Measurements from ENCODE around the gene OPTN.
"Not testable (repeated sequence)": the region's sequence is repeated elsewhere in the genome, so short reads cannot be mapped to it uniquely, and the experiment has no call there.

Gene OPTN

DNA sequence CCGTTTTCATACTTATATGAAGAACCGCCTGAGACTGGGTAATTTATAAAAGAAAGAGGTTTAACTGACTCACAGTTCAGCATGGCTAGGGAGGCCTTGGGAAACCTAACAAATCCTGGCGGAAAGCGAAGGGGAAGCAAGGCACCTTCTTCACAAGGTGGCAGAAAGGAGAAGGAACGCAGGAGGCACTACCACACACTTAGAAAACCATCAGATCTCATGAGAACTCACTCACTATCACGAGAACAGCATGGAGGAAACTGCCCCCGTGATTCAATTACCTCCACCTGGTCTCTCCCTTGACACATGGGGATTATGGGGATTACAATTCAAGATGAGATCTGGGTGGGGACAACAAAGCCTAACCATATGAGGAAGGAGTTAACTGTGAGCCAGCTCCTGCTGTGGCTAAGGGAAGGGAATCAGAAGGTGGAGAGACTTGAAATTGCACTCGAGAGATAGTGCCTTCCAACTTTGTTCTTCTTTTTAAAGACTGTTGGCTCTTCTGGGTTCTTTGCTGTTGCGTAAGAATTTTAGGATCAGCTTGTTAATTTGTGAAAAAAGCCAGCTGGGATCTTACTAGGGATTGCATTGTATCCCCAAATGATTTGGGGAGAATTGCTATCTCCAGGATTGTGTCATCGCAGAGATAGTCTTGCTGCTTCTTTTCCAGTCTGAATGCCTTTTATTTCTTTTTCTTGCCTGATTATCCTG, 21.0 kb downstream of the OPTN start:
- no peak for DNase-seq (ENCODE audit: low spot score)

DNA sequence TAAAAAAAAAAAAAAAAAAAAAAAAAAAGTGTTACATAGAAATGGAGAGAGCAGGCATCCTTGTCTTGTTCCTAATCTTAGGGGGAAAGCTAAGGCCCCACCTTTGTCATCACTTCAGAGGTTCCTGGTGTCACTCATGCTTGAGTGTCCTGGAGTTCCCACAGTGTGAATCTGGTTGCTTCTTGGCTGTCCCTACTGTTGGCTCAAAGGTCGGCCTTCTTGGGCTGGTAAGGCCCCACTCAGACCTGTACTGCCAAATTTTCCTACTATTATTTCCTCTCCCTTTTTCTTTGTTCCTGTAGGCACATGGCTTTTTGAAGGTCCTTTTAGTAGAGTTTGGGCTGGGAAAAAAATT, 21.5 kb downstream of the OPTN start:
- no peak for DNase-seq (ENCODE audit: low spot score)

DNA sequence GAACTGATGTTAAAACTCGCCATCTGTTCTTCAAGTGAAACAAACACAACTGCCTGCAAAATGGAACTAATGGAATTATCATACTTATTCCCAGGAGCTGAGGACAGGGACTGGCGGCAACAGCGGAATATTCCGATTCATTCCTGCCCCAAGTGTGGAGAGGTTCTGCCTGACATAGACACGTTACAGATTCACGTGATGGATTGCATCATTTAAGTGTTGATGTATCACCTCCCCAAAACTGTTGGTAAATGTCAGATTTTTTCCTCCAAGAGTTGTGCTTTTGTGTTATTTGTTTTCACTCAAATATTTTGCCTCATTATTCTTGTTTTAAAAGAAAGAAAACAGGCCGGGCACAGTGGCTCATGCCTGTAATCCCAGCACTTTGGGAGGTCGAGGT, 36.7 kb downstream of the OPTN start:
- DNase-seq (ENCODE audit: low spot score): no peak

DNA sequence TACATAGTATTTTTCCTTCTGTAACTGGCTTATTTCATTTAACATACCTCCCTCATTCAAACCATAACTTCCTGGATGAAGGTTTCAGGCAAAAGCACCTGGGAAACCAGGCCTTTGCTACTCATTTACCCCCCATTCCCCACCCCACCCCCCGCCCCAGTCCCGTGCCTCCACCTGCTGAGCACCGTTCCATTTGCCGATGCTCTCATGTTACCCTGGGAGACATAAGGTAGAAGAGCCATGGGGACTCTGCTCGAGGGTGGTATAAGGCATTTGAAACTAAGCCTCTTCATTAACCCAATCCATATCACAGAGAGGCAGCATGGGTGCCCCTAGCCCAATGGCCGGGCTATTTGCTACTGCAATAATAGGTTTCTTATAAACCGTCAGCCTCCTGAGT, 39.2 kb downstream of the OPTN start:
- DNase-seq (ENCODE audit: low spot score): no peak

DNA sequence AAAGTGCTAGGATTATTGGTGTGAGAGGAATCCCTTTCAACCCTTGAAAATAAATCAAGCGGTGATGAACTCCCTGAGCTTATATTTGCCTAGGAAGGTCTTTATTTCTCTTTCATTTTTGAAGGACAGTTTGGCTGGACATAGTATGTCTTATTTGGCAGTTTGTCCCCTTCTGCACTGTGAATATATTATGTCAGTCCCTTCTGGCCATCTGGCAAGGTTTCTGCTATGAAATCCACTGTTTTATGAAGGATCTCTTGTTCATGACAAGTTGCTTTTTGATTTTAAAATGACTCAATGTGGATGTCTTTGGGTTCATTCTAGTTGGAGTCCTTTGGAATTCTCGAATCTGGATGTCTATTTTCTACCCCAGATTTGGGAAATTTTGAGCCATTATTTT, 39.7 kb downstream of the OPTN start:
- DNase-seq (ENCODE audit: low spot score): no peak

DNA sequence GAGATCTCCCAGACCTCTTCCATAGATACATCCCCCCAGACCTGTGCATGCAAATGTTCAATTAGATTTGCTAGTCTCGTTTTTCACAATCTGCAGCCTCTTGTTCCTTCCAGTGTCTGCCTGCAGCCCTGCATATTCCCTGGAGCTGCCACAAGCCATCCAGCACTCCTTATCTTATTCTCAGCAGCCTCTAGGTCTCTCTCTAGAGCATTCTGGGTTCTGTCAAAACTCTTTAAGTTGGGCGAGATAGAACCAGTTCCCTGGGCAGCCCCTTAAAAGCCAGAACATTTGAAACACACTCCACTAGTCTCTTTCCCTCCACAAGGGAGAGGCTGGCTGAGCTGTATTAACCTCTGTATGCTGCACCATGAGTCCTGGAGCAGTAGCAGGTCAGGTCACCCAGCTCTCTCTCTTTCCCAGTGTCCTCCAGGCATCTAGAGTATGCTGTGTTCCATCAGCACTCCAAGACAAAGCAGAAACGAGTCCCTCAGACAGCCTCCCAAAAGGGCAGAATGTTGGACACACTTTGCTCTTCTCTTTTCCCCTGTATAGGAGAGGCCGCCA, 40.7 kb downstream of the OPTN start:
- DNase-seq (ENCODE audit: low spot score): no peak

DNA sequence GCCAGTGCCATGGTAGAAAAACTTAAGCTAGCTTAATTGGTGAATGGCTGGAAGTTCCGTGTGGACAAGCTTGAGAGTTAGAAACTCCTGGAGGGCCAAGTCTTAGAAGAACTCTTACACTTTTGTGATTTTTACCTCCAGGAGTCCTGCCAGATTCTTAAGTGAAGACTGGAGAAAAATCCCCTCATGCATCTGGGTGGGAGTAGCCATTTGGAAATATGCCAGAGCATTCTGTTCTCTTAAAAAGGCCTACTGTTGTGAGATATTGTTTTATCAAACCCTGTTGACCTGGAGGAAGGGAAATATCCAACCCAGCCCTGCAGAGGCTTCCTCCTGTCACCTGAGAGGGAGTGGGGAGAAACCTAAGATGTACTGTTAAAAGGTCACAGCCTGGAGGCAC, 43.8 kb downstream of the OPTN start:
- no peak for DNase-seq (ENCODE audit: low spot score)

DNA sequence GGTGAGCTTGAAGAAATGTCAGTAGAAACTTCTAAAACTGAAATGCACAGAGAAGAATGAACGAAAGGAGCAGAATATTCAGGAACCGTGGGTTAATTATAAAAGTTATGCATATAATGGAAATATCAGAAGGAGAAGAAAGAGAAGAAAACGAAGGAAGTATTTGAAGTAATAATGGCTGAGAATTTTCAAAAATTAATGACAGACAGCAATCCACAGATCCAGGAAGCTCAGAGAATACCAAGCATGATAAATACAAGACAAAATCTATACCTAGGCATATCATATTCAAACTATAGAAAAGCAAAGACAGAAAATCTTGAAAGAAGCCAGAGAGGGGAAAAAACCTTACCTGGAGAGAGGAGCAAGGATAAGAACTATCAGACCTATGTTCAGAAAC, 44.9 kb downstream of the OPTN start:
- DNase-seq (ENCODE audit: low spot score): no peak

DNA sequence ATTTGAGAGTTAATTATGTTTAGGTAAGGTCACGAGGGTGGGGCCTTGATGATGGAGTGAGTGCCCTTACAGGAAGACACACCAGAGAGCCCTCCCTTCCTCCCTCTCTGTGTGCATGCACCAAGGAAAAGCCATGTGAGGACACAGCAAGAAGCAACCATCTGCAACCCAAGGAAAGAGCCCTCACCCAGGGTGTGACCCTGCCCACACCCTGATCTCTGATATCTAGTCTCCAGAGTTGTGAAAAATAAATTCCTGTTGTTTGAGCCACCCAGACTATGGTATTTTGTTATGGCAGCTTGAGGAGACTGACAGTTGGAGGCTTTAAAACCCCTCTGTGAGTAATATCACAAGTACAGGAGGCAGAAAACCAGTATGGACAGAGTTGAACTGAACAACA, 46.4 kb downstream of the OPTN start:
- DNase-seq (ENCODE audit: low spot score): no peak

DNA sequence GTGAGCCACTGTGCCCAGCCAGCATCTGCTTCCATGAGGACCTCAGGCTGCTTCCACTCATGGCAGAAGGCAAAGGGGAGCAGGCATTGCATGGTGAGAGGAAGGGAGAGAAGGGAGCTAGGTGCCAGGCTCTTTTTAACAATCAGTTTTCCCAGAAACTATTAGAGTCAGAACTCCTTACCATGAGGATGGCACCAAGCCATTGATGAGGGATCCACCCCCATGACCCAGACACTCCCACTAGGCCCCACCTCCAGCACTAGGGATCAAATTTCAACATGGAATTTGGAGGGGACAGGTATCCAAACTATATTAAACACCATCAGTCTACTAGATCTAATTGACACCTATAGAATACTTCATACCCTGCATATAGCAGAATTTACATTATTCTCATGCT, 47.2 kb downstream of the OPTN start:
- no peak for DNase-seq (ENCODE audit: low spot score)

DNA sequence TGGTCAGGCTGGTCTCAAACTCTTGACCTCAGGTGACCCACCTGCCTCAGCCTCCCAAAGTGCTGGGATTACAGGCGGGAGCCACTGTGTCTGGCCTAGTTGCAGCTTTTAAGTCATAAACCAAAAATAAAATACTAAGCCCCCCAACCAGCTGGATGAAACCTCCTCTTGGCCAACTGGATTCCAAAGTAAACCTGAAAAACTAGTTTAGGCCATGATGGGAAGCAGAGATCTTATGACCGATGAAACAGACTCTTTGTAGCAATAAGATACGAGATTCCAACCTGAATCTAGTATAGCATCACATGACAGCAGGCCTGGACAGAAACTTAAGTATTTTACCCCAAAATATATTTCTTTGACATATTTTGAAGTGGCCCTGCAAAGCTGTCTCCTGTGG, 52.3 kb downstream of the OPTN start:
- no peak for DNase-seq (ENCODE audit: low spot score)

DNA sequence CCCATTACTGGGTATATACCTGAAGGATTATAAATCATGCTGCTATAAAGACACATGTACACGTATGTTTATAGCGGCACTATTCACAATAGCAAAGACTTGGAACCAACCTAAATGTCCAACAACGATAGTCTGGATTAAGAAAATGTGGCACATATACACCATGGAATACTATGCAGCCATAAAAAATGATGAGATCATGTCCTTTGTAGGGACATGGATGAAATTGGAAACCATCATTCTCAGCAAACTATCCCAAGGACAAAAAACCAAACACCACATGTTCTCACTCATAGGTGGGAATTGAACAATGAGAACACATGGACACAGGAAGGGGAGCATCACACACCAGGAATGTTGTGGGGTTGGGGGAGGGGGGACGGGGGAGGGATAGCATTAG, 55.9 kb downstream of the OPTN start:
- DNase-seq (ENCODE audit: low spot score): not testable (repeated sequence)

DNA sequence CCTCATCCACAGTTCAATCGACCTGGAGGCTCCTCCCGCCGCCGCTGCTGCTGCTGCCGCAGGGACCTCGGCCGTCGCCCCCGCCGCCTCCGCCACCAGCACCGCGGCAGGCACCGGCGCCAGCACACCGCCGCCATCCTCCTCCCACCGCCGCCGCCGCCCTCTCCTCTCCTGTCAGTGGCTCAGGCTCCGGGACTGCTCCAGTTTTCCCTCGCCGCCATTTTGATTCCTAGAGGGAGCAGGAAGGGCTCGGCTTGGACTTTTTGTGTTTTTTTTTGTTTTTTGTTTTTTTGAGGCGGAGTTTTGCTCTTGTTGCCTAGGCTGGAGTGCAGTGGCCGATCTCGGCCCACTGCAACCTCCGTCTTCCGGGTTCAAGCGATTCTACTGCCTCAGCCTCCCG, 58.4 kb downstream of the OPTN start:
- DNase-seq (ENCODE audit: low spot score): no peak

DNA sequence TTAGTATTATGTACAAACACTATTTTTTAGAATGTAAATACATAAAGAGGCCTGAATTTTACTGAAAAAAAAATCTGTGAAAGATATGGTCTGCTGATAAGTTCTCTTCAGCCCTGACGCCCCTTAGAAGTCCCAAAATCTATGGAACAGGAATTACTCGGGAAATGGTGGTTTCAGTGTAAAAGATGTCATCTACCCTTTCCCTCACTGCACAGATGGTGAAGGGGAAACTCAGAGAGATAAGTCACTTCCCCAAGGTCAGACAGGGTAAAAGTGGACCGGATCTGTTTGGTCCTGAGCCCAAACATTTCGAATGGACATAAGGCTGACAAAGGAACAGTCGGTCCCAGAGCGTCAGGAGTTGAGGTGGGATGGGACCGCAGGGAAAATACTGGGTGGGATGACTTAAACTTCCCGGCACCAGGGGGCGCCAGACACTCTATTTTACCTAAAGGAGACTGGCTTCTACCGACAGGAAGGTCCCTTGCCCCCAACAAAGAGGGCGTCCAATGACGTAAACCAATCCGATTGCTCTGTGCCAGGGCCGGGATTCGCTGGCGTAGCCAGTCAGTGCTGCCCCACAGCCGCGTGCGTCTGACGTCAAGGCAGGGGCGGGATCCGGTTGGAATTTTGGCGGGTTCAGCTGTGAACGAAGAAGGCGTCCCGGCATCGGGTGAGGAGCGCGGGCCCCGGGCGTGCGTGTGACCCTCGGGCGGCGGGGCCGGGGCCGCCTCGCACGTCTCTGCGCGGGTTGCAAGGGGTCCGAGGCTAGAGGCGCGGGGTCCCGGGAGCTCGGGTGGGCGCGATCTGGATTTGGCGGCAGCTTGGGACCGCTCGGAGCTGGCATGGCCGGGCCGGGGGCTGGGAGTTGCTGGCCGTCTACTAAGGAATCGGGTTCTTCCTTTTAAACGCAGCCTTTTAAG, 61.2 kb downstream of the OPTN start, which contains the start of gene MCM10:
Gene MCM10, plus strand, starts transcription at position 625 of the 923 bp plus-strand sequence. CDS start 2,645 bp downstream, outside the sequence.
- peak; percentile 97 for DNase-seq (ENCODE audit: low spot score)

DNA sequence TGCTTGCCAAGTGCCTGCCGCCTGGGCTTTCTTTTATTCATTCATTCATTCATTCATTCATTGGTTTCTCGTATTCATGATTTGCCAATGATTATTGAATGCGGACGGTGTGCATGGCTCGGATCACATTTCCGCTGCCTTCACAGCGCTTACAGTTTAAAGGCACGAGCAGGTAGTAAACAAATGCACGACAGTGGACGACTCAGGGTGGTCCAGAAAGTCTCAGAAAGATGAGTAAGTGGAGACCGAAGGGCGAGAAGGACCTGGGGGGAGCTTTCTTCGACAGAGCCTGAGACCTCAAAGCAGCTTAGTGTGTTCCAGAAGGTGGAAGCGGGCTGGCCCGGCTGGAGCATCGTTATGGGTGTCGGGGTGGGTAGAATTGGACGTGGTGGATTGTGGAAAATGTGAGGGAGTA, 61.9 kb downstream of the OPTN start:
- no peak for DNase-seq (ENCODE audit: low spot score)

DNA sequence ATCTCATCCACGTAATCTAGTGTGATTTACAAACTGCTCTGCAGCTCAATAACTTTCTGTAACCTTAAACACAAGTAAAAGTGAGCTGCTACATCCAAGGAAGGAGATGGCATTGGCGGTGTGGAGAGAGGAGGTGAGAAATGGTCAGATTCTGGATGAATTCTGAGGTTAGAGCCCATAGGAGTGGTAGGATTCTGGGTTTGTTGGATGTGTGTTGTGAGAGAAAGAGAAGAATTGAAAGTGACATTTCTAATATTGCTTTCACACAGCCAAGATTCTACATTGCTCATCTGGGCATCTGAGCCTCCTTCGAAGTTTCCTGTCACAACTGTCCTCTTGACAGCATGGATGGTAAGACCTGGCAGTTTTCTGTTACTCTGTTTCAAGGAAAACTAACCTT, 63.9 kb downstream of the OPTN start:
- DNase-seq (ENCODE audit: low spot score): no peak

DNA sequence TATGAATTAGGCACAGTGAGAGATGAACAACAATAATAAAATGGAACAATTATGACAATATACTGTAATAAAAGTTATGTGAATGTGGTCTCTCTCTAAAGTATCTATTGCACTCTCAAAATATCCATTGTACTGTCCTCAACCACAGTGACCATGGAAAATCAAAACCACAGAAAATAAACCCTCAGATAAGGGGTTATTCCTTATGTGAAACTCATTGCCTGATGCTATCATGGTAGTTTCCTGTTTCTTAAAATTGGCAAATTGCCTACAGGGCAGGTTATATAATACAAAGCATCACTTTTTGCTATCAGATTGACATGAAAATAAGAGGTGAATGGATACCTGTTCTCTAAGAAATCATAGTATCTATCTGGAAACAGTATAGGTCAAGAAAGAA, 65.2 kb downstream of the OPTN start:
- no peak for DNase-seq (ENCODE audit: low spot score)

DNA sequence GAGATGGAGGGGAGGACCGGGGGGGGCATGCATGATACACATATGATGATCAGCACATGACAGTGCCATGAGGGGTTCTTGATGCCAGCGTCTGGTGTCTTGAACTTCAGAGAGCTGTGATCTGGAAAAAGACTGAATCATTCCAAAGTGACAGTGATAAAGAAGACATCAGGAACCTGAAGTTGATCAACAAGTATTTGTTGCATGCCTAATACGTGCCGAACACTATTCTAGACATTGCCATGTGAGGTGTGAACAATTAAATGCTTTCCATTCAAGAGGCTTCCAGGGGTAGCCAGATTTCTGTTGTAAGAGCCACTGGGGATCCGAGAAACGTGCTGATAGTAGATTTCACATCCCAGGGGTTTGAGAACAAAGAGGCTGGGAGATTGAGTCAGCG, 67.6 kb downstream of the OPTN start:
- DNase-seq (ENCODE audit: low spot score): no peak

DNA sequence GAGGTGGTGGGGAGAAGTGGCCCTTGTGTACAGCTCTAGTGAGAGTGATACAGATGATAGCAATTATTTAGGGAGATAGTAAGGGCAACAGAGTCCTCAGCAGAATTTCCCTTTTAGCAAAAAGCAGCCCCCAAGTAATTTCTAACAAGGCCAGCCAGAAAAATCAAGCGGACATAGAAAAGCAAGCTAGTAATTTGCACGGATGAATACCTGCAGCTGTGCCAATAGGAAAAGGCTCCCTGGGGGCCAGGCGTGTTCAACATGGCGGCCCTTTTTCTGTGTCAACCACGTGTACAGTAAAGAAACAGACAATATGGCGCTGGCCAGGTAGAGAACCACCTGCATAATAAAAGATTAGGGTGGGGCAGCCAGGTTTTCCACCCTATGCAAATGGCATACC, 68.8 kb downstream of the OPTN start:
- DNase-seq (ENCODE audit: low spot score): no peak

DNA sequence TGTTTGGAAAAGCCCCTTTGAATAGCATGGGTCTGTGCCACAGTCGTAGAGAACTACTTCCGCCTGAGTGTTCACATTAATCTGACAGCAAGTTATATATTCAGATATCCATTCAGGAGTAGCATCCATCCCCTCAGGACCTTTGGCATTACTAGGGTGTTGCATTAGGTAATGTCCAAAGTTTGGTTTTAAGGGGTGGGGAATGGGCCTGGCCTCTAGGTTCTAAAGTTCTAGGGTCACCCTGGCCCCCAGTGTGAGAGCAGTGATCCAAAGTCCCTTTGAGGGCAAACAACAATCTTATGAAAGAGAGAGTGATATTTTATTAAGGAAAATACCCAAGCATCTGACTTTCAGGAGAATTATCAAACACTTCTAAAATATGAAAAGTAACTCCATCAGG, 73.7 kb downstream of the OPTN start:
- no peak for DNase-seq (ENCODE audit: low spot score)

DNA sequence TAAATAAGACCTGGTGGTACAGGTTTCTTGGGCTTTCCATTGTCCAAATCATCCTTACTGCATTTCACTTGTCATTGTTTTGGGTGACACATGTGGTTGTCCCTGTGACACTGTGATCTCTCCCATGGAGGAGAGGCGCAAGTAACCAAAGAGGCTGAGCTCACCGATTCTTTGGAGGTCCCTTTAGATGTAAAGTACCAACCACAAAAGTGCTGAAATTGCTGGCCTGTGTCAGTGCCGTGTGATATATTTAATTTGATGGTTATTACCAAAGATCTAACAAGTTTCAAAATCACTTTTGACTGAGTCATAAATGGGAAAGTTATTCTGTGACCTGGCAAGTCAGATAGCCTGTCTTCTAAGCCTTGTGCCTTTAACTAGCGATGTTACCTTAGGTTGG, 80.8 kb downstream of the OPTN start:
- no peak for DNase-seq (ENCODE audit: low spot score)

DNA sequence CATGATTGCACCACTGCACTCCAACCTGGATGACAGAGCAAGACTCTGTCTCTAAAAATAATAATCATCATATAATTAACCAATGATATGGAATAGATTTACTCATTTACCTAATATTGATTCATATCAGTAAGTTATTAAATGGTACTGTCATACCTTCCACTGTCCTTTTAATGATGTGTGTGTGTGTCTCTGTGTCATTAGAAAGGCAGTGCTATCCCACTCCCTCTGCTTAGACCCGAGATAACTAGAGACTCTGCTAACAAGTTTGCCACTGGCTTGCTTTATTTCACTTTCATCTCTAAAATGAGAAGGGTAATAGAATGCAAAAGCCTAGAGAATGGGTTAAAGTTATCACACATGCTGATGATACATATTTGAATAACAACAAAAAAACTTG, 82.5 kb downstream of the OPTN start:
- no peak for DNase-seq (ENCODE audit: low spot score)

DNA sequence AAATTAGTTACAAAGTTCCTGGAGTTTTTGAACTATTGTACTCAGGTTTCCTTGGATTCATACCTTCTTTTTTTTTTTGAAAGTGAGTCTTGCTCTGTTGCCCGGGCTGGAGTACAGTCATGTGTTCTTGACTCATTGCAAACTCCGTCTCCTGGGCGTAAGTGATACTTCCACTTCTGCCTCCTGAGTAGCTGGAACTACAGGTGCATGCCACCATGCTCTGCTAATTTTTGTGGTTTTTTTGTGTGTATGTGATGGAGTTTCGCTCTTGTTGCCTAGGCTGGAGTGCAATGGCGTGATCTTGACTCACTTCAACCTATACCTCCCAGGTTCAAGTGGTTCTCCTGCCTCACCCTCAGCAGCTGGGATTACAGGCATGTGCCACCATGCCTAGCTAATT, 83.7 kb downstream of the OPTN start:
- DNase-seq (ENCODE audit: low spot score): no peak
